GM12875 (cell line): Measurements from ENCODE around the gene CNGA2.
A peak's percentile ranks its signal among the peaks of the same experiment; 100 is the strongest.

ENCODE experiments used
- H3K4me3 ChIP-seq: one replicate; pipeline ENCODE4 v1.5.1; 2011; ENCODE audit warnings: low read depth, low read length, control low read depth
- TF ChIP-seq, protein P1 (sequence below): IDR thresholded peaks from 2 replicates; pipeline ENCODE4 v1.5.1; 2011; ENCODE audit warnings: low read depth, mild to moderate bottlenecking, control low read depth, inconsistent platforms, low read length, moderate library complexity, borderline replicate concordance; ENCODE audit not compliant: insufficient read depth

CNGA2 gene

DNA sequence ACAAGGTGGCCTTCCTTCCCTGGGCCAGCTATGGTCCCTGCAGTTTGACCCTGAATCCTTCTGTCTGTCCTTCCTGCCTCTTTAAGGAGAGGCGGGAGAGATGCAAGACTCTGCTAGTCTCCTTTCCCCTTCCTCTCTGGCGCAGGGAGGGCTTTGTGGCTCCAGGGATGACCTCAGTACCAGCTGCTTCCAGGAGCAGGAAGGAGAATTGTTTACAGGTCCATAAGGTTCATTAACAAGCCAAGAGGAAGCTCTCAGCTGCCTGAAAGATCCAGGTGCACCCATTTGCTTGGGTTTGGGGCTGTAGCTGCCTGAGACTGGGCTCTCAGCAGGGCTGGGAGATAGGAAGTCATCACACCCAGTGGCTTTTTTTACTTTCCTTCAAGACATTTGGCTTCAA lies 22.8 kb upstream of the CNGA2 start:
- H3K4me3 ChIP-seq: no peak overlapping the region
- TF ChIP-seq, protein P1, sequence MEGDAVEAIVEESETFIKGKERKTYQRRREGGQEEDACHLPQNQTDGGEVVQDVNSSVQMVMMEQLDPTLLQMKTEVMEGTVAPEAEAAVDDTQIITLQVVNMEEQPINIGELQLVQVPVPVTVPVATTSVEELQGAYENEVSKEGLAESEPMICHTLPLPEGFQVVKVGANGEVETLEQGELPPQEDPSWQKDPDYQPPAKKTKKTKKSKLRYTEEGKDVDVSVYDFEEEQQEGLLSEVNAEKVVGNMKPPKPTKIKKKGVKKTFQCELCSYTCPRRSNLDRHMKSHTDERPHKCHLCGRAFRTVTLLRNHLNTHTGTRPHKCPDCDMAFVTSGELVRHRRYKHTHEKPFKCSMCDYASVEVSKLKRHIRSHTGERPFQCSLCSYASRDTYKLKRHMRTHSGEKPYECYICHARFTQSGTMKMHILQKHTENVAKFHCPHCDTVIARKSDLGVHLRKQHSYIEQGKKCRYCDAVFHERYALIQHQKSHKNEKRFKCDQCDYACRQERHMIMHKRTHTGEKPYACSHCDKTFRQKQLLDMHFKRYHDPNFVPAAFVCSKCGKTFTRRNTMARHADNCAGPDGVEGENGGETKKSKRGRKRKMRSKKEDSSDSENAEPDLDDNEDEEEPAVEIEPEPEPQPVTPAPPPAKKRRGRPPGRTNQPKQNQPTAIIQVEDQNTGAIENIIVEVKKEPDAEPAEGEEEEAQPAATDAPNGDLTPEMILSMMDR: no peak

DNA sequence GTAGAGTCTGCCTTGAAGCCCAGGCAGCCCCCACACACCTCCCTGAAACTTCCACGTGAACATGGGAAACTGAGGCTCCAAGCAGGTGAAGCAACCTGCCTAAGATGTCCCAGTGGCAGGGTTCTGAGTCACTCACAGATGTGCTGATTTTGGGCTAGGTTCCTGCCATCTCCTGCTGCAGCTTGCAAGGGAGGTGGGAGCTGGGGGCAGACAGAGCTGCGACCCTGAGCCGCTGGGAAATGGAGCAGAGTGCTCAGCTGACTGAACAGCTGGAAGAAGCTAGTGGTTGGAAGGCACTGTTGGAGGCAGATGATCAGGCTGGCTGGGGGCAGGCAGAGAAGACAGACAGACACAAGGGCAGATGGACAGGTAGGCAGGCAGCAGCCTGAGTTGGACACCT lies 22.3 kb upstream of the CNGA2 start:
- TF ChIP-seq, protein P1: no peak
- no peak overlapping the region for H3K4me3 ChIP-seq

DNA sequence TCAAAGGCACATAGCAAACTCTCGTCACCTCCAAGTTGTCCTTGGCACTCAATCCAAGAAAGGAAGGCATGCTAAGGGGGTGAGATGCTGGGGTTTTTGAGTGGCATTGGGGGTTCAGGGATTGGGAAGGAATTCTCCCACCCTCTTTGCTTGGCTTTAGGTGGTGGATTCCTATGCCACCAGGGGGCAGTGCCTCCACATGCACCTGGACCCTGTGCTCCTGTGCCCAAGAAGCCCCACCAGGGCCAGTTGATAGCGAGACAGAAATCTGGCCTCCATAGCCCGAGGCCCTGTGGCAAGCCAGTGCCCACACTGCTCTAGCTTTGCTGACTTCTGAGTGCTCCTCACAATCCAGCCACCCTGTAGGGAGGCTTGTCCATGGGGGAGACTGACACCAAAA lies 20.7 kb upstream of the CNGA2 start:
- TF ChIP-seq, protein P1: peak; percentile 73
- H3K4me3 ChIP-seq: no peak overlapping the region

DNA sequence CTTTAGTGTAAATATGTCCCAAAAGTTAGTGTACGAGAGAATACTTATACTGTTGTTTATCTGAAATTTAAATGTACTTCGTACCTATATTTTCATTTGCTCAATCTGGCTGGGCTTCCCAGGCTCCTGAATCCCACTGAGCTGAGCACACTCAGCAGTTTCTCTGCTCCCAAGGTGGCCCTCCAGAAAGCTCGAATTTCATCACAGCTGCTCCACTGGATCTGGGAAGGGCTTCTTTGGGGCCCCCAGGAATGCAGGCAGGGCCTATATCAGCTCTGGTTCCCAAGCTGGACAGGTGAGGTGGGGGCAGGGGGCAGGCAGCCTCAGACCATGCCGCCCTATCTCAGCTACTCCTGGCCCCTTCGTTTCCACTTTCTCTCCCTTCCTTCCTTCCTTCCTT lies 20.2 kb upstream of the CNGA2 start:
- TF ChIP-seq, protein P1: no peak
- H3K4me3 ChIP-seq: no peak overlapping the region

DNA sequence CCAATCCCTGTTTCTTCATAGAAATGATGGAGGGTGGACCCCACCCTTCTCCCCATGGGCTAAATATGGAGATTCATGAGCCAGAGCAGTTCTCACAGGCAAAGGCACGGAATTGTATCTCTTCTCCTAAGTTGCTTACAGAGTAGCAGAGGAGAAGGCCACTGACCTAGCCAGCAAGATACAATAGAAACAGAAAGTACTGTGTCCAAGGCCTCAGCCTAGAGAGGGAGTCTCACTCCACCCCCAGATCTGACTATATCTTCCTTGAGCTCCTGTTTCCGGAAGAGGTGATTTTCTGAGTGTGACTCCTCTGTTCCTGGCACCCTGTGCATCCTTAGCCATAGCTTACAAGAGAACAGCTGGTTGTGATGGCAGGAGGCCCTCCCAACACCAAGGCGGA lies 18.8 kb upstream of the CNGA2 start, which contains the start of gene FATE1:
FATE1 (plus strand) TSS at position 284 of the 400 bp plus-strand sequence; CDS start at position 369, 85 bp downstream.
- TF ChIP-seq, protein P1: no peak
- H3K4me3 ChIP-seq: no peak within 1 kb of the TSS

DNA sequence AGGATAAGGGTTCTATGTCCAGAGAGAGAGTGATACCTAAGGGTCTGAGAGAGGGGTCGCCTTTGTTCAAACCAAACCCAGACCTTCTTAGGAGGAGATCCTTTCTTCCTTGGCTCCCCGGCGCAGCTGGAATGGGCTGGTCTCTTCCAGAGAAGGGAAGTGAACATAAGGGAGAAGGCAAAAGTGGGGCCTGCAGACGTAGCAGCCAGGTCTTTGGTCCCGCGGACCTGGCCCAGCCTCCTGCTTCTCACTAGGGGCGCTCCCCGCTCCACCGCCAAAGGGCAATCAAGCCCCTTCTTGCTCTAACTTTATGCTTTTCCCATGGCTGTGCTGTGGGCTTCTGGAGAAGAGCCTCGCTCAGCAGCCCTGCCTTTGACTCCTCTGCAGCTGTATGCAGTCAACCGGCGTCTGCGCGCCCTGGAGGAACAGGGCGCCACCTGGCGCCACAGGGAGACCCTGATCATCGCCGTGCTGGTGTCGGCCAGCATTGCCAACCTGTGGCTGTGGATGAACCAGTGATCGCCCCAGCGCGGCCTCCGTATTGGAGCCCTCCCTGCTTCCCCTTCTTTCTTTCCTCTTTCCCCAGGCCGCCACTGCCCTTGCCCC lies 12.2 kb upstream of the CNGA2 start:
- H3K4me3 ChIP-seq: no peak overlapping the region
- TF ChIP-seq, protein P1: peak; percentile 52

DNA sequence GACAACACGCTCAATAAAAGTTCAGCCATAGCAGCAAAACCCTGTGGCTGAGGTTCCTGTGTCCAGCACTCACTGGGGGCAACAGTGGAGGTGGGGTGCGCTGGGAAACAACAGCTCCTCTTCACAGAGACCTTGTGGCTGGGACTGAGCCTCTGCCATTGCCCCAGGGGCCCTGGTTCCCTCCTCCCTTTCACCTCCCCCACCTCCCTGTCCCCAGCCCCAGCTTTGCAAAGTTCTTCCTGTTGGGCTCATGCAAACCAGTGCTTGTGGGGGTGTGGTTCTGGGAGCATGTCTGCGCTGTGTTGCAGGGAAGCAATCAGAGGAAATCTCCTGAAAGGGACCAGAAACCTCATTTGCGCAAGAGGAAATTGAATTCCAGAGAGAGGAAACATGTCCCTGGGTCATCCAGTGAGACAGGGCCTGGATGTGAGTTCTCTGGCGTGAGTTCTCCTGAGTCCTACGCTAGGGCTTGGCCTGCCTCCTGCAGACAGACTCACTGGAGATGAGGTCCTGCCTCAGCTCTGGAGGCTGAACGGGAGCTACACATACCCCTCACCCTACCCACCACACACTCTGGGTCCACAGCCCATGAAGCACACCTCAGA lies 11.3 kb upstream of the CNGA2 start:
- TF ChIP-seq, protein P1: no peak
- no peak overlapping the region for H3K4me3 ChIP-seq
